Erythroblast (primary cell): ENCODE data around the gene SLC36A2.

Experiments
- DNase-seq, 2 experiments: peaks; one replicate each; lab custom pipeline; 2025; lab: John Stamatoyannopoulos, UW
- GATA1 ChIP-seq: IDR thresholded peaks from 2 replicates; pipeline ENCODE4 v1.6.1; 2011; ENCODE audit warnings: low read depth, mild to moderate bottlenecking, control low read depth, low read length, moderate library complexity
- POLR2A ChIP-seq: IDR thresholded peaks from 2 replicates; pipeline ENCODE4 v1.6.1; 2011; ENCODE audit warnings: mild to moderate bottlenecking, low read length

The SLC36A2 gene

DNA sequence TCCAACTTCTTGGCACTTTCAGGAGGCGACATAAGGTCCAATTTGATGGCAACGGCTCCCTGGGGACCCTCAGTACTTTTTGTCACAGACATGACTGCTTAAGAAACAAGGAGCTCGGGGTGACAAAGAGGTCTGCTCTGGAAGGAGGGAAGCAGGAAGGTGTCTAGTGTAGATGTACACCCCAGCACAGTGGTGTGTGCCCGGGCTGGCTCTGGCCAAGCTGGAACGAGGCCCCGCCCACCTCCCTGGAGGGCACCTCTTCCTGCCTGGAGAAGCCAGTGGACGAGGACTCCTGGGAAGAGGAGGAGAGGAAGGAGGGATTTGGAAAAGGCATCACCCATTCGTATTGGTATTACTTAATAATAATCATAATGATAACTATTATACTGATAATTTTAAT is at the start of gene SLC36A2:
Gene SLC36A2 (minus strand): TSS at position 191 of the 400 bp plus-strand sequence. CDS start 99 bp downstream, at position 92.
- DNase-seq: no peak
- no peak for TF ChIP-seq GATA1

DNA sequence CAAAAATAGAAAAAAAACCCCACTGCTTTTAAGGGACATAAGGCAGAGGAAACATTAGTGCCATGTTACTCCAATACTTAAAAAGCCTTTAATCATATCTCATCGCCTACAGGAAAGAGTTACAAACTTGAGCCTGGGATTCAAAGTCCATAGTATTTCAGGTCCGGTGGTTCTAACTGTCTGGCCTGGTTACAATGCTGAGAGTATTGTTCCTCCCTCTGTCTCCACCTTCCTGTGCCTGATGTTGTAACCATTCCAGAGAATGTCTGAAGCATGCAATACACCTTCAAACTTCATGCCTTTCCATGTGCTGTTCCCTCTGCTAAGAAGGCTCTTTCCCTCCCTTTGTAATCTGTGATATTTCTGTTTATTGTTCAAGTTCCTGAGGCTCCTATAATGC is 41.6 kb upstream of the SLC36A2 start:
- no peak for DNase-seq
- TF ChIP-seq POLR2A (no peak), GATA1 (no peak)

DNA sequence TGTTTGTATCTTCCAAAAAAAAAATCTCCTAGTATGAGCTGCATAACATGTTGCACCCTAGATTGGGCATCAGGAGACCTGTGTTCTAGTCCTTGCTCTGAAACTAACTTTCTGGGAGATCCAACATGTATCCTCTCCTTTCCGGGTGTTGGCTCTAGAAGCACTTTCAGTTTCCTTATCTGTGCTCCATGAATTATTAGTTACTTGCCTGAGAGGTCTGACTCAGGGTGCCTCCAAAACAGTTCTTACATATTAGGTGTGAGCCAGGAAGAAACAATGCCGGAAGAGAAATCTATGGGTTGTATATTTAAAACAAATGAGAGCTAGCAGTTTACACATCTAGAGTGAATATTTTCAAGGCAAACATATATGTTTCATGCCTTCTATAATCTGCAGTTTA is 36.7 kb upstream of the SLC36A2 start:
- DNase-seq: peak; percentile 46 to 53
- TF ChIP-seq POLR2A (no peak), GATA1 (no peak)

DNA sequence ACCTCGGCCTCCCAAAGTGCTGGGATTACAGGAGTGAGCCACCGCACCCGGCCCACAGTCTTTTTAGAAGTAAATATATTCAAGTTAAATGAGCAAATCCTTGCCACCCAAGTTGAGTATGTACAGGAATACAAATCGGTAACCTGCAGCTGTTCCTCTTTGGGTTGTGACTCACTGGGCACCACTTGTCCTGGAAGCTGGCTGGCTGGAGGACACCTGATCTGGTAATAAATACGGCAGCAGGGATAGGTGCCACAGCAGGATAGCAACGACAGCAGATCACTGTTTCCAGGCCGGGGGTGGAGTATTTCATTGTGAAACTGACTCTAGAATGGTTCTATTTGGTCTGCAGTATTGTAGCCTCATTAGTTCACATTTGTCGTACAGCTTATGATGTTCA is 35.7 kb upstream of the SLC36A2 start:
- TF ChIP-seq GATA1: no peak
- no peak for TF ChIP-seq POLR2A
- no peak for DNase-seq

DNA sequence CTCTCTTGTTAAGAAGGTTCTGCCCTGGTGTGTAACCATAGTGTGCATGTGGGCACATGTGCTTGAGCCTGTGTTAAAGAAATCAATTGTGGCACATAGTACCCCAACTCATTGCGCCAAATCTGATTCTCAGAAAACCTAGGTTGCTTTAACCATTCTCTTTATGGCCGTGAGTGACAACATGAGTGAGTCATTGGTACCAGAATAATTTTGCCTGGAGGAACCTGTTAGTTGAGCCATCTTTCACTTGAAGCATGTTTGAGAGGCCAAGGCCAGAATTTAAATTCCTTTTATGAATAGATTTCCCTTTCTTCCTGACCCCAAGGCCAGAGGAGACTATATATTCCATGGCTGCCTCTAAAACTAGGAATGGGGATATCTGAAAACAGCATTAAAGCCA is 35.2 kb upstream of the SLC36A2 start:
- TF ChIP-seq POLR2A (no peak), GATA1 (no peak)
- DNase-seq: no peak

DNA sequence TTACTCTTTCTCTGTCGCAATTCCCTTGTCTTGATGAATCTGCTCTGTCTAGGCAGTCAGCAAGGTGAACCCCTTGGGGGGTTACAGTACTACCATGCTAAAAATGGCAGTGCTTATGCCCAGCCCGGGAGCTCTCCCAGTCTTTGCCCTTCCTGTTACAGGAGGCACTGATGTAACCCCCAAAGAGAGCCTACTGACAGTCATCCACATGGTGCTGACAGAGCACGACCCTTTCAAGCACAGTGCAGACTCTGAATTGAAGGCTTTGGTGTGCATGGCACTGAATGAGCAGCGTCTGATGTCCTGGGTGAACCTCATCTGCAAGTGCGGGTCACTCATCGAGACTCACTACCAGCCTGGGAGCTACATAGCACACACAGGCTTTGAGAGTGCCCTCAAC is 34.5 kb upstream of the SLC36A2 start:
- no peak for DNase-seq
- TF ChIP-seq GATA1 (no peak), POLR2A (no peak)

DNA sequence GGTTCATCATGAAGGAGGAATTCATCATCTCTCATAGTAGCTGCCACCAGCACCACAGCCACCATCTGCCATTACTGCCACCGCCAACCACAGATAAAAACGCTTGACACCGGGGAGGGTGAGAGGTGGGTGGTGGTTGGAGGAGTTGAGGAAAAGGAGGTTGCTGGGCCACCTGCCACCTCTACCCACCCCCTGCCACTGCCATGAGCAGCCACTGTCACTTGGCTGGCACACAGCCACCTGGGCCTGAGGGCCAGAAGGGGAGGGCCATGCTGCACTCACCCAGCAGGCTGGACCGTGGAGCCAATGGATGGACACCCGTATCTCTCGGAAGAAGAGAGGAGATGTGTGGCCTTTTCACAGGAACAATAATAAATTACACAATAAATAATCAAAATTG is 31.3 kb upstream of the SLC36A2 start:
- DNase-seq: no peak
- TF ChIP-seq GATA1: no peak
- TF ChIP-seq POLR2A: no peak

DNA sequence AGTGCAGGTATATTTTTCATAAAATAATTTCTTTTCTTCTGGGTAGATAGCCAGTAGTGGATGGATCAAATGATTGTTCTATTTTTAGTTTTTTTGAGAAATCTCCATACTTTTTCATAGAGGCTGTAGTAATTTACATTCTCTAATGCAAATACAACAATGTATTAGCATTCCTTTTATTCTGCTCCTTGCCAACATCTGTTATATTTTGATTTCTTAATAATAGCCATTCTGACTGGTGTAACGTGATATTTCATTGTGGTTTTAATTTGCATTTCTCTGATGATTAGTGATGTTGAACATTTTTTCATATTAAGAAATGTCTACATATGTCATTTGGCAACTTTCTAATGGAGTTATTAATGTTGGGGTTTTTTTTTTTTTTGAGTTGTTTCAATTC is 27.2 kb upstream of the SLC36A2 start:
- DNase-seq: no peak

DNA sequence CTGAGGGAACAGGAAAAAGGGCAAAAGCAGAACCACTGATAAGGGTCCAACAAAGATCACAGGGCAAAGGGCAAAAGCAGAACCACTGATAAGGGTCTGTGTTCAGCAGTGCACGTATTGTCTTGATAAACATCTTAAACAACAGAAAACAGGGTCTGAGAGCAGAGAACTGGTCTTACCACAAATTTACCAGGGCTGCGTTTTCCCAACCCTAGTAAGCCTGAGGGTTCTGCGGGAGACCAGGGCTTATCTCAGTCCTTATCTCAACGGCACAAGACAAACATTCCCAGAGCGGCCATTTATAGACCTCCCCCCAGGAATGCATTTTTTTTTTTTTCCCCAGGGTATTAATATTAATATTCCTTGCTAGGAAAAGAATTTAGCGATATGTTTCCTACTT is 19.7 kb upstream of the SLC36A2 start:
- DNase-seq: peak; percentile 10 to 46

More for the DNA sequence above, 27.2 kb upstream of the SLC36A2 start:
- TF ChIP-seq GATA1 (no peak), POLR2A (no peak)

DNA sequence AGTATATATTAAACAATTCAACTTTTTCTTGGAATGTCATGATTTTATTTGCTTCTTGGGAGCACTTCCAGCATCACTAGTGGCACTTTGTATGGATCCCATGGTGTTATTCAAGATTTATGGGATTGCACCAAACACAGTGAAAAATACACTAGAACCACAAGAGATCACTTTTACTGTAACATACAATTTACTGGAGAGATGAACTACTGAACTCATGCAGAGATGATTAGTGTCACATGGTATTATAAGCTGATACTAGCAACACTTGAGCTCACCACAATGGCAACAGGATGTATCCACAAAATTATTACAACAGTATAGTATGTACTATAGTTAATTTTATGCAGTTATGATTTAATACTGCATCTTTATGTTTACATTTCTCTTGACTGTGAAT is 16.3 kb upstream of the SLC36A2 start:
- DNase-seq: no peak
- TF ChIP-seq GATA1 (no peak), POLR2A (no peak)

DNA sequence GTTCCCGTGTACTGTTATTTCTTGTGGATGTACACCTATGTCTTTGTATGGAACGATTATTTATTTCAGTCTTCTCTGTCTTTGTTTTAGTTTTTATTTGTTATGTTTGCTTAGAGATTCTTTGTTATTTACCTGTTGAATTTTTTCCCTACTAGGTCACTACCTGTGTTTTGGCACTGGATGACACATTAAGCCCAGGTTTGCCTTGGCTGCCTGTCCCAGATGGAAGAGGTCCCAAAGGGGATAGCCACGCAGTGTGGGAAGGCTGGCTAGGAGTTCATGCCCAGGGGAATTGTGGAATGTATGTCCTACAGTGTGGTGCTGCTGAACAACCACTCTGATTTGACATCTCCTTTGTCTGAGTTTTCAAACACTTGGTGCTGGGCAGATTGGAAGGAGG is 15.6 kb upstream of the SLC36A2 start:
- TF ChIP-seq POLR2A: no peak
- TF ChIP-seq GATA1: no peak
- DNase-seq: no peak

DNA sequence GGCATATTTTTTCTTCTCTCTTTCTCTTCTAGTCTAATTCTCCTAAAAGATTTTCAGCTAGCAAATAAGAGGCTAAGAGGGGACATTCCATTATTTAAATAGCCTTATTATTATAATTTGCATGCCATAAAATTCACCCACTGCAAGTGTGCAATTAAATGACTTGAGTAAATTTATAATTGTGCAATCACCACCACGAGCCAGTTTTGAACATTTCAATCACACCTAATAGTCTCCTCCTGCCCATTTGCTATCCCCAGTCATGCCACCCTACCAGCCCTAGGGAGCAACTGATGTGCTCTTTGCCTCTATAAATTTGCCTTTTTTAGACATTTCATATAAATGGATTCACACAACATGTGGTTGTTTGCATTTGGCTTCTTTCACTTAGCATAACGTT is 12.0 kb upstream of the SLC36A2 start:
- no peak for DNase-seq
- TF ChIP-seq GATA1 (no peak), POLR2A (no peak)

DNA sequence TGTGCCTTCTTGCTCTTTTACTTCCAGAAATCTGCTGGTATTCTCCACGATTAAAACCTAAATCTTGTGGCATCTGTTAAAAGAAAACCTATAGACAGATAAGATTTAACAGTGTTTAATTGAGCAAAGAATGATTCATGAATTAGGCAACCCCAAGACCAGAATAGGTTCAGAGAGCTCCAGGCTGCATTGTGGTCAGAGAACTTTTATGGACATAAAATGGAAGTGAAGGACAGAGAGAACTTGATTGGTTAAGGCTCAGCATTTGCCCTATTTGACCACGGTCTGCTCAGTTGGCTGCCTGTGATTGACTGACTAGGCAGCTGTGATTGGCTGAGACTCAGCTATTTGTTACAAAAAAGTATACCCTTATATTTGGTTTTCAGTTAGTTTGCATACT is 10.4 kb upstream of the SLC36A2 start:
- no peak for TF ChIP-seq POLR2A
- TF ChIP-seq GATA1: no peak
- DNase-seq: no peak

DNA sequence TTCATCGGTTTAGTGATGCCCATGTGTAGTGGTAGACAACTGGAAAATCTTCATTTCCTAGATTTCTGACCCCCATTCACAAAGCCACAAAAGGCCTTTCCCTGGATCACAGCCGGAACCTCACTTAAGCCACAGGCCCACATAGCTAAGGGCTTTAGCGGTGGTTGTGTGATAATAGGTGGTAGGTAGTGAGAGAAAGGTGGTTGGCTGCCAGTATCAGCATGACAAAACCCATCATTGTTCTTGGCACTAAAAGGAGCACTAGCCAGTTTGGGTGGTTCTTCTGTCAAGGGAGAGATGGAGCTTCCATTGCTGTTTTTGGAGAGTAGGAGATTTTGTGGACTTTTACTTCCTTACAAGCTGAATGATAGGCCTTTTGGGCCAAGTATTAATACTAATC is 9.7 kb upstream of the SLC36A2 start:
- TF ChIP-seq GATA1: no peak
- no peak for TF ChIP-seq POLR2A
- no peak for DNase-seq

DNA sequence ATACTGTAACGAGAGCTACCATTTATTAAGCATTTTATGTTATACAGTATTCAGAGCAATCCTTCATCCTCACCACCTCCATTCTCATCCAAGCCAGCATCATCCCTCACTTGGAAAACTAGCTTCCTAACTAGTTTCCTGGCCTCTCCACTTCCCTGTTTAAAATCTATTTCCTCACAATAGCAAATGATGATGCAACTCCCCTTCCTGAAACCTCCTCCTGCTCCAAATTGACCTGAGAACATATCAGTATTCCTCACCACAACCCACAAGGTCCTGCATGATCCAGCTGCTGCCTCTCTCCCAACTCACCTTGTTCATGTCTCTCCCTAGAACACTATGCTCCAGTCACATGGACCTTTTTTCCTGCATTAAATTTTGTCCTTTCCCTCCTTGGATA is 4.3 kb upstream of the SLC36A2 start:
- TF ChIP-seq GATA1 (no peak), POLR2A (no peak)
- DNase-seq: no peak

DNA sequence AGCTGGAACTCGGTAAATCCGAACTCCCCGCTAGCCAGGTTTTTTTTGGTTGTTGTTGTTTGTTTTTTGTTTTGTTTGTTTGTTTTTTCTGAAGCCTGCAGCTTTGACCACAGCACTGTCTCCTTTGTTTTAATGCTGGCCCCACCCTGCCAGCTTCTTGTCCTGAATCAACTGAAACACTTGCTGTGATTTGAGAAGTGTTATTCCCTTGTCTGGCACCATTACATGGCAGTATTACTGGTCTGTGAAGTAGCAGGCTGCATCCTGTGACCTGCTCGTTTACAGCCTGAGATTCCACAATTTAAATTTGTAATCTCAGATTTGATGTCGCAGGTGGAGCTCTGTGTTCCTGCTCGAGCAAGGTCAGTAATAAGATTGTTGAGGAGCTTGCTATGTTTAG is 1.4 kb upstream of the SLC36A2 start:
- DNase-seq: no peak
- TF ChIP-seq POLR2A (no peak), GATA1 (no peak)
